HCT116 (cell line): ENCODE results near the gene KIAA0825. TPM values are rescaled to one million over a fixed set of nuclear protein-coding genes. Genes with fewer than 3 reads are reported as not detected.

Experiments
- ATAC-seq: fragments of 200-7000 bp; cut with Tn5 transposase; 2 replicates; pipeline ENCODE4 v1.9.1; 2020; ENCODE audit warnings: mild to moderate bottlenecking, moderate library complexity
- BruUV-seq: library from RNA; stranded (reverse); fragments of 400-500 nt; replicated peaks from 2 replicates; lab custom pipeline; 2021; lab: Mats Ljungman, UMichigan
- CTCF ChIA-PET: fragments of 300-600 bp; sonication (Branson Sonifier 250); formaldehyde crosslinking; loops from one replicate; lab custom pipeline; 2021; ENCODE audit warnings: antibody characterized with exemption; lab: Charles Lee
- POLR2A ChIA-PET: fragments of 300-600, 350-600 bp; sonication (Branson Sonifier 250); formaldehyde crosslinking; loops from one replicate; lab custom pipeline; 2021; ENCODE audit warnings: antibody characterized with exemption; lab: Charles Lee
- RAD21 ChIA-PET, 2 experiments: fragments of 300-600 bp; sonication (Branson Sonifier 250); formaldehyde crosslinking; loops; one replicate each; lab custom pipeline; 2023; ENCODE audit warnings: low total read pairs in 2 of 2; ENCODE audit not compliant: uncharacterized antibody in 2 of 2, unreplicated experiment in 2 of 2, low non-redundant PET in 1 of 2; lab: Charles Lee
- DNase-seq: peaks from one replicate; pipeline ENCODE4 v3.0.0-alpha.2; 2010; ENCODE audit warnings: low read depth, low spot score
- H2AFZ ChIP-seq: fragments of 200-600 bp; shearing (Covaris generic), sonication (generic); 2 replicates; pipeline ENCODE4 v1.6.1; 2017; ENCODE audit warnings: low read depth, mixed run types, mixed read lengths, antibody characterized with exemption, low read length; ENCODE audit not compliant: poor library complexity, severe bottlenecking
- H3K27ac ChIP-seq: 2 replicates; pipeline ENCODE4 v1.5.1; 2012; ENCODE audit warnings: low read depth, low read length
- H3K27me3 ChIP-seq: fragments of 200-600 bp; sonication (generic); 2 replicates; pipeline ENCODE4 v1.6.1; 2016; ENCODE audit warnings: mixed run types, low read length, mixed read lengths; ENCODE audit not compliant: insufficient read depth
- H3K36me3 ChIP-seq, 2 experiments: fragments of 200-500 bp in 1 of 2; fragments of 200-600 bp in 1 of 2; sonication (Bioruptor generic) in 1 of 2; sonication (generic) in 1 of 2; 2 replicates each; pipeline versions ENCODE4 v1.5.1 to v1.6.1; 2014 to 2016; ENCODE audit warnings: low read length in 2 of 2, inconsistent platforms in 1 of 2, mixed read lengths in 1 of 2, mixed run types in 1 of 2; ENCODE audit not compliant: insufficient read depth in 2 of 2, control insufficient read depth in 1 of 2
- H3K4me1 ChIP-seq, 2 experiments: fragments of 200-600 bp in 1 of 2; sonication (generic) in 1 of 2; 2 replicates each; pipeline versions ENCODE4 v1.5.1 to v1.6.1; 2012 to 2017; ENCODE audit warnings: low read length in 2 of 2, inconsistent platforms in 1 of 2, mild to moderate bottlenecking in 1 of 2, mixed read lengths in 1 of 2, mixed run types in 1 of 2, moderate library complexity in 1 of 2; ENCODE audit not compliant: insufficient read depth in 2 of 2, control insufficient read depth in 1 of 2
- H3K4me2 ChIP-seq: fragments of 200-600 bp; sonication (generic); 2 replicates; pipeline ENCODE4 v1.6.1; 2017; ENCODE audit warnings: mixed run types, low read length, mixed read lengths
- H3K4me3 ChIP-seq, 2 experiments: fragments of 200-600 bp in 1 of 2; sonication (generic) in 1 of 2; replicated peaks in 1 of 2; 2 replicates each; pipeline ENCODE4 v1.5.1; 2011 to 2016; ENCODE audit warnings: low read length in 2 of 2, control low read depth in 1 of 2, low read depth in 1 of 2, mild to moderate bottlenecking in 1 of 2, mixed read lengths in 1 of 2, mixed run types in 1 of 2
- H3K79me2 ChIP-seq: fragments of 200-600 bp; sonication (generic); 2 replicates; pipeline ENCODE4 v1.6.1; 2017; ENCODE audit warnings: mild to moderate bottlenecking, mixed run types, low read length, moderate library complexity, mixed read lengths; ENCODE audit not compliant: insufficient read depth
- H3K9ac ChIP-seq: fragments of 200-600 bp; sonication (generic); 2 replicates; pipeline ENCODE4 v1.6.1; 2016; ENCODE audit warnings: low read length, mixed read lengths
- H3K9me2 ChIP-seq: fragments of 200-600 bp; sonication (generic), shearing (Covaris generic); 2 replicates; pipeline ENCODE4 v1.6.1; 2017; ENCODE audit warnings: mixed run types, mild to moderate bottlenecking, moderate library complexity; ENCODE audit not compliant: insufficient read depth
- H3K9me3 ChIP-seq, 2 experiments: fragments of 200-500 bp in 1 of 2; fragments of 200-600 bp in 1 of 2; sonication (Bioruptor generic) in 1 of 2; sonication (generic) in 1 of 2; 2 replicates each; pipeline ENCODE4 v1.6.1; 2014 to 2017; ENCODE audit warnings: low read length in 2 of 2, mixed read lengths in 2 of 2, inconsistent platforms in 1 of 2, low read depth in 1 of 2, mild to moderate bottlenecking in 1 of 2, mixed run types in 1 of 2, moderate library complexity in 1 of 2; ENCODE audit not compliant: control insufficient read depth in 1 of 2, insufficient read depth in 1 of 2
- H4K20me1 ChIP-seq: fragments of 200-600 bp; sonication (generic), shearing (Covaris generic); 2 replicates; pipeline ENCODE4 v1.6.1; 2017; ENCODE audit warnings: mixed run types, mild to moderate bottlenecking, moderate library complexity; ENCODE audit not compliant: insufficient read depth
- CBX3 ChIP-seq: IDR thresholded peaks from 2 replicates; pipeline ENCODE4 v1.6.1; 2012; ENCODE audit warnings: low read depth
- FOSL1 ChIP-seq: IDR thresholded peaks from 2 replicates; pipeline ENCODE4 v1.6.1; 2012; ENCODE audit warnings: low read depth
- JUND ChIP-seq: IDR thresholded peaks from 2 replicates; pipeline ENCODE4 v1.6.1; 2012
- MAX ChIP-seq: IDR thresholded peaks from 2 replicates; pipeline ENCODE4 v1.6.1; 2012
- POLR2A ChIP-seq: IDR thresholded peaks from 2 replicates; pipeline ENCODE4 v1.7.0; 2011; ENCODE audit warnings: borderline replicate concordance; ENCODE audit not compliant: insufficient read depth, insufficient read length; ENCODE audit errors: extremely low read depth
- POLR2AphosphoS5 ChIP-seq: IDR thresholded peaks from 2 replicates; pipeline ENCODE4 v1.6.1; 2011; ENCODE audit warnings: mild to moderate bottlenecking, low read depth, low read length, moderate library complexity
- REST ChIP-seq: IDR thresholded peaks from 2 replicates; pipeline ENCODE4 v1.6.1; 2012; ENCODE audit warnings: low read depth
- SIN3A ChIP-seq: IDR thresholded peaks from 2 replicates; pipeline ENCODE4 v1.6.1; 2012; ENCODE audit warnings: low read depth
- SP1 ChIP-seq: IDR thresholded peaks from 2 replicates; pipeline ENCODE4 v1.6.1; 2012; ENCODE audit warnings: low read depth
- ZBTB33 ChIP-seq: IDR thresholded peaks from 2 replicates; pipeline ENCODE4 v1.6.1; 2011; ENCODE audit warnings: mild to moderate bottlenecking, low read length, moderate library complexity; ENCODE audit not compliant: insufficient replicate concordance; ENCODE audit errors: extremely low read depth
- intact Hi-C: fragments of 100-400 bp; cut with micrococcal nuclease; formaldehyde crosslinking; loops from 2 replicates; pipeline ENCODE4 v1.10.0; 2022
- total RNA-seq: library from RNA; stranded (reverse); gene quantifications from one replicate; pipeline ENCODE4 v1.2.1, GENCODE V29; 2021; ENCODE audit not compliant: unreplicated experiment

Gene KIAA0825
- total RNA-seq, 1 experiment from 2014 or later = 1.4 TPM

- BruUV-seq = no TSS peak
- no peak overlapping the region for H3K27ac ChIP-seq
- DNase-seq = no peak
- TF ChIP-seq SP1 (no peak), POLR2A (no peak), REST (no peak), JUND (no peak), POLR2AphosphoS5 (no peak), MAX (no peak), ZBTB33 (no peak), CBX3 (no peak), SIN3A (no peak), FOSL1 (no peak)
- TF ChIP-seq, all 23 proteins: peak for 0
- no peaks in the 10 kb centered on the region for H3K4me1 ChIP-seq
- no peaks in the 10 kb centered on the region for H3K79me2 ChIP-seq
- no peak overlapping the region for H3K4me3 ChIP-seq
- CTCF ChIA-PET = no interaction called here
- no peaks in the 10 kb centered on the region for H3K36me3 ChIP-seq
- POLR2A ChIA-PET = no interaction called here
- intact Hi-C loops = no loop called here
- RAD21 ChIA-PET = no interaction called here
- H3K27me3 ChIP-seq = no peaks in the 10 kb centered on the region
- H4K20me1 ChIP-seq = no peaks in the 10 kb centered on the region
- no peak for ATAC-seq
- H3K4me2 ChIP-seq = no peak overlapping the region
- H3K9me3 ChIP-seq = peaks cover 0 to 8% of the 10 kb centered on the region in 2 experiments; a peak in 2 of 4 replicates
- H3K9ac ChIP-seq = no peak overlapping the region
- H3K9me2 ChIP-seq = no peaks in the 10 kb centered on the region
- H2AFZ ChIP-seq = no peak overlapping the region
Observed at GRCh38 chr5:94544031-94544650, 74.3 kb downstream of the KIAA0825 start.
